Measurements from ENCODE around the gene ASB1. TPM values are rescaled to one million over a fixed set of nuclear protein-coding genes. Genes with fewer than 3 reads are reported as not detected.

The ASB1 gene
- total RNA-seq, 3 donors from 2014 or later = 11.2 to 18.7 (median 18.4) TPM

- no peak overlapping the region for H3K4me3 ChIP-seq
- no peaks in the 10 kb centered on the region for H3K4me1 ChIP-seq
- no peaks in the 10 kb centered on the region for H3K27me3 ChIP-seq
- intact Hi-C loops (cut with DNase I; ENCODE audit: low total_unique reads) = no loop called here
- TF ChIP-seq CTCF (IDR thresholded peaks at IDR 0.05) (no peak), POLR2AphosphoS5 (IDR thresholded peaks at IDR 0.05) (no peak), POLR2A (IDR thresholded peaks at IDR 0.05) (no peak)
- H3K36me3 ChIP-seq = no peaks in the 10 kb centered on the region
- no peaks in the 10 kb centered on the region for H3K9me3 ChIP-seq
- no peak overlapping the region for H3K27ac ChIP-seq
- no peak for DNase-seq (ENCODE audit: low spot score in 2 of 2)
Observed at GRCh38 chr2:238387332-238387731, 39.4 kb upstream of the ASB1 start.

GRCh38 chr2:238388794-238389193, 37.9 kb upstream of the ASB1 start:
- Histone ChIP-seq H3K27ac (no peak overlapping the region), H3K4me3 (no peak overlapping the region), H3K9me3 (no peaks in the 10 kb centered on the region), H3K4me1 (no peaks in the 10 kb centered on the region), H3K27me3 (no peaks in the 10 kb centered on the region), H3K36me3 (no peaks in the 10 kb centered on the region)
- DNase-seq (ENCODE audit: low spot score in 2 of 2) = no peak
- TF ChIP-seq CTCF (IDR thresholded peaks at IDR 0.05) (no peak), POLR2A (IDR thresholded peaks at IDR 0.05) (no peak), POLR2AphosphoS5 (IDR thresholded peaks at IDR 0.05) (no peak)
- intact Hi-C loops (cut with DNase I; ENCODE audit: low total_unique reads) = no loop called here

- intact Hi-C loops (cut with DNase I; ENCODE audit: low total_unique reads) = no loop called here
- DNase-seq (ENCODE audit: low spot score in 2 of 2) = peak in 1 of 2 donors; percentile 64
- Histone ChIP-seq H3K27me3 (no peaks in the 10 kb centered on the region), H3K9me3 (no peaks in the 10 kb centered on the region), H3K4me3 (peak overlapping the region in 1 of 3 donors; percentile 17), H3K27ac (peak overlapping the region; percentile 77 to 88), H3K36me3 (no peaks in the 10 kb centered on the region), H3K4me1 (no peaks in the 10 kb centered on the region)
- peak in 1 of 3 donors; percentile 30 for TF ChIP-seq POLR2AphosphoS5 (IDR thresholded peaks at IDR 0.05)
- no peak for TF ChIP-seq POLR2A (IDR thresholded peaks at IDR 0.05)
Observed at GRCh38 chr2:238389988-238390589, 36.6 kb upstream of the ASB1 start.

GRCh38 chr2:238391042-238391689, 35.6 kb upstream of the ASB1 start:
- intact Hi-C loops (cut with DNase I; ENCODE audit: low total_unique reads) = no loop called here
- Histone ChIP-seq H3K9me3 (no peaks in the 10 kb centered on the region), H3K27me3 (no peaks in the 10 kb centered on the region), H3K4me3 (no peak overlapping the region), H3K36me3 (no peaks in the 10 kb centered on the region), H3K4me1 (no peaks in the 10 kb centered on the region), H3K27ac (no peak overlapping the region)
- no peak for DNase-seq (ENCODE audit: low spot score in 2 of 2)
- no peak for TF ChIP-seq POLR2AphosphoS5 (IDR thresholded peaks at IDR 0.05)
- no peak for TF ChIP-seq POLR2A (IDR thresholded peaks at IDR 0.05)
- TF ChIP-seq CTCF (IDR thresholded peaks at IDR 0.05) = no peak

- Histone ChIP-seq H3K9me3 (no peaks in the 10 kb centered on the region), H3K36me3 (no peaks in the 10 kb centered on the region), H3K4me3 (no peak overlapping the region), H3K27me3 (no peaks in the 10 kb centered on the region), H3K4me1 (no peaks in the 10 kb centered on the region), H3K27ac (no peak overlapping the region)
- DNase-seq (ENCODE audit: low spot score in 2 of 2) = no peak
- TF ChIP-seq POLR2A (IDR thresholded peaks at IDR 0.05) (no peak), CTCF (IDR thresholded peaks at IDR 0.05) (no peak), POLR2AphosphoS5 (IDR thresholded peaks at IDR 0.05) (no peak)
- intact Hi-C loops (cut with DNase I; ENCODE audit: low total_unique reads) = no loop called here
Observed at GRCh38 chr2:238396663-238397062, 30.1 kb upstream of the ASB1 start.
